ENCODE data around the gene PLCB1. TPM values are rescaled to one million over a fixed set of nuclear protein-coding genes. Genes with fewer than 3 reads are reported as not detected.
A peak's percentile ranks its signal among the peaks of the same experiment; 100 is the strongest.

Gene PLCB1
- total and polyA plus RNA-seq, 2 donors (not counting 3 experiments of a cell fraction or from before 2014, with no cell fraction given), result 10.2 to 53.4 TPM

DNA sequence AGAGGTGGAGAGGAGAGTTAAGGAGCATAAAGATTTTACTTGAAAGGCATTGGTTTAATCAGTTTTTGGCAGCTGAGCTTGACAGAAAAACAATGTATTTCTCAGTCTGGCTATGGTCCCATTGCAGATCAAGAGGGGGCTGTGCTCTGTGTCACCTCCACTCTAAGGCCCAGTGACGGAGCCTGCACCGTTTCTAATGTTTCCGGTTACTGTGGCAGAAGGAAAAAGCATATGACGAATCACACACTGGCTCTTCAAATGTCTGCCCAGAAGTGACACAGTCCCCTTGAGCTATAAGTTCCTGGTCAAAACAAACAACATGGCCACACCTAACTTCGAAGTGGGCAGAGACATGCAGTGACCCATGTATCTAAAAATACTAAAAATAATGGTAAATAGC lies 372.0 kb downstream of the PLCB1 start:
- Histone ChIP-seq H3K36me3 (ENCODE audit: control insufficient read depth in 2 of 2, extremely low read depth in 1 of 2, insufficient read depth in 2 of 2, low read length in 2 of 2) (no peaks in the 10 kb centered on the region), H3K4me1 (ENCODE audit: control insufficient read depth, extremely low read depth, insufficient read depth, low read length) (peaks cover 8% of the 10 kb centered on the region), H3K27me3 (ENCODE audit: control insufficient read depth in 2 of 2, insufficient read depth in 2 of 2, low read length in 2 of 2) (no peaks in the 10 kb centered on the region), H3K4me2 (ENCODE audit: insufficient read depth, low read length) (no peak overlapping the region), H2AFZ (ENCODE audit: low read depth, low read length) (no peak overlapping the region), H3K4me3 (replicated peaks in 1 of 3; ENCODE audit: insufficient read depth in 1 of 3, low read depth in 1 of 3, low read length in 3 of 3) (no peak overlapping the region), H3K9me3 (replicated peaks; ENCODE audit: control insufficient read depth, insufficient read depth, low read length) (no peaks in the 10 kb centered on the region), H3K9me1 (replicated peaks; ENCODE audit: control insufficient read depth, extremely low read depth, insufficient read depth, low read length) (no peaks in the 10 kb centered on the region), H3K9ac (replicated peaks; ENCODE audit: extremely low read depth, insufficient read depth, low read length) (no peak overlapping the region), H3K79me2 (ENCODE audit: control insufficient read depth, insufficient read depth, low read length) (no peaks in the 10 kb centered on the region), H4K20me1 (replicated peaks; ENCODE audit: control insufficient read depth, extremely low read depth, insufficient read depth, low read length) (no peaks in the 10 kb centered on the region), H3K27ac (ENCODE audit: insufficient read depth, low read depth, low read length) (no peak overlapping the region)
- CTCF ChIA-PET, result no interaction called here
- no peak for FAIRE-seq
- POLR2A ChIA-PET, result no interaction called here
- TF ChIP-seq POLR2A (IDR thresholded peaks at IDR 0.05; ENCODE audit: low read depth, low read length), result no peak
- no peak for TF ChIP-seq MYC (IDR thresholded peaks at IDR 0.05; ENCODE audit: low read depth, low read length)
- no peak for TF ChIP-seq GATA2 (IDR thresholded peaks at IDR 0.05; ENCODE audit: insufficient read depth, insufficient read length, low read depth, low read length)
- TF ChIP-seq JUN (IDR thresholded peaks at IDR 0.05; ENCODE audit: borderline replicate concordance, insufficient read depth, insufficient read length, low read depth), result no peak
- TF ChIP-seq, protein P1, sequence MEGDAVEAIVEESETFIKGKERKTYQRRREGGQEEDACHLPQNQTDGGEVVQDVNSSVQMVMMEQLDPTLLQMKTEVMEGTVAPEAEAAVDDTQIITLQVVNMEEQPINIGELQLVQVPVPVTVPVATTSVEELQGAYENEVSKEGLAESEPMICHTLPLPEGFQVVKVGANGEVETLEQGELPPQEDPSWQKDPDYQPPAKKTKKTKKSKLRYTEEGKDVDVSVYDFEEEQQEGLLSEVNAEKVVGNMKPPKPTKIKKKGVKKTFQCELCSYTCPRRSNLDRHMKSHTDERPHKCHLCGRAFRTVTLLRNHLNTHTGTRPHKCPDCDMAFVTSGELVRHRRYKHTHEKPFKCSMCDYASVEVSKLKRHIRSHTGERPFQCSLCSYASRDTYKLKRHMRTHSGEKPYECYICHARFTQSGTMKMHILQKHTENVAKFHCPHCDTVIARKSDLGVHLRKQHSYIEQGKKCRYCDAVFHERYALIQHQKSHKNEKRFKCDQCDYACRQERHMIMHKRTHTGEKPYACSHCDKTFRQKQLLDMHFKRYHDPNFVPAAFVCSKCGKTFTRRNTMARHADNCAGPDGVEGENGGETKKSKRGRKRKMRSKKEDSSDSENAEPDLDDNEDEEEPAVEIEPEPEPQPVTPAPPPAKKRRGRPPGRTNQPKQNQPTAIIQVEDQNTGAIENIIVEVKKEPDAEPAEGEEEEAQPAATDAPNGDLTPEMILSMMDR (IDR thresholded peaks at IDR 0.05; ENCODE audit: extremely low read depth in 1 of 2, insufficient read depth in 1 of 2, low read depth in 1 of 2, low read length in 2 of 2), result no peak
- TF ChIP-seq EZH2 (IDR thresholded peaks at IDR 0.05; ENCODE audit: borderline replicate concordance, low read depth, low read length, severe bottlenecking), result no peak
- TF ChIP-seq, protein P2, sequence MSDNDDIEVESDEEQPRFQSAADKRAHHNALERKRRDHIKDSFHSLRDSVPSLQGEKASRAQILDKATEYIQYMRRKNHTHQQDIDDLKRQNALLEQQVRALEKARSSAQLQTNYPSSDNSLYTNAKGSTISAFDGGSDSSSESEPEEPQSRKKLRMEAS (IDR thresholded peaks at IDR 0.05; ENCODE audit: insufficient read depth, insufficient read length), result no peak
- no peak for TF ChIP-seq POLR2AphosphoS5 (IDR thresholded peaks at IDR 0.05; ENCODE audit: insufficient read depth, low read depth, low read length)
- TF ChIP-seq FOS (IDR thresholded peaks at IDR 0.05; ENCODE audit: borderline replicate concordance, insufficient read depth, low read length), result no peak
- dilution Hi-C loops (cut with MboI; ENCODE audit: extremely low pct_ligation_motif_present, low sequenced_read_pairs), result no loop called here
- intact Hi-C loops (cut with micrococcal nuclease), result no loop called here
- BruUV-seq (replicated peaks), result no TSS peak
- DNase-seq (ENCODE audit: low read depth, low spot score), result peak; percentile 47
